Mammary epithelial cell (primary cell): ENCODE data around the gene ORC3.

Source experiments
- CTCF ChIP-seq, 2 donors: IDR thresholded peaks in 1 of 2; conservative IDR thresholded peaks in 1 of 2; 2 replicates each; pipeline ENCODE4 v1.5.1; 2011 to 2012; ENCODE audit warnings: inconsistent platforms in 2 of 2, low read length in 2 of 2, mild to moderate bottlenecking in 2 of 2, control low read depth in 1 of 2, low read depth in 1 of 2; ENCODE audit not compliant: insufficient read depth in 1 of 2; ENCODE audit errors: extremely low read depth in 1 of 2
- EZH2 ChIP-seq: IDR thresholded peaks from 2 replicates; pipeline ENCODE4 v1.6.1; 2012; ENCODE audit warnings: low read length, inconsistent platforms, borderline replicate concordance

- no peak for TF ChIP-seq CTCF (conservative IDR thresholded peaks at IDR 0.05 in 1 of 2, IDR thresholded peaks at IDR 0.05 in 1 of 2; ENCODE audit: extremely low read depth in 1 of 2, insufficient read depth in 1 of 2, low read depth in 1 of 2, low read length in 2 of 2)
- TF ChIP-seq EZH2: no peak
Observed at GRCh38 chr6:87673237-87673636, 83.3 kb downstream of the ORC3 start.
